Cardiac fibroblast (primary cell): Measurements from ENCODE around the gene IRS2.

ENCODE experiments used
- DNase-seq, 2 donors: peaks; one replicate each; pipeline versions ENCODE4 v3.0.0 to v3.0.0-alpha.2; 2010; ENCODE audit warnings: low read depth in 2 of 2
- H3K4me3 ChIP-seq, 2 donors: replicated peaks in 1 of 2; 1 replicate in 1 of 2; 2 replicates in 1 of 2; pipeline ENCODE4 v1.5.1; 2011; ENCODE audit warnings: low read depth in 2 of 2, low read length in 2 of 2, mild to moderate bottlenecking in 2 of 2, moderate library complexity in 1 of 2
- CTCF ChIP-seq: IDR thresholded peaks from one replicate; pipeline ENCODE4 v1.5.1; 2011; ENCODE audit warnings: low read depth, mild to moderate bottlenecking, low read length, inconsistent platforms

IRS2 gene

GRCh38 chr13:109751477-109751876 is 34.9 kb downstream of the IRS2 start:
- H3K4me3 ChIP-seq, result no peak overlapping the region
- TF ChIP-seq CTCF, result no peak
- DNase-seq, result no peak

GRCh38 chr13:109750221-109750775 is 36.1 kb downstream of the IRS2 start:
- H3K4me3 ChIP-seq, result no peak overlapping the region
- no peak for DNase-seq
- TF ChIP-seq CTCF, result no peak

GRCh38 chr13:109749365-109749764 is 37.0 kb downstream of the IRS2 start:
- no peak for DNase-seq
- no peak overlapping the region for H3K4me3 ChIP-seq
- no peak for TF ChIP-seq CTCF

GRCh38 chr13:109748677-109749076 is 37.7 kb downstream of the IRS2 start:
- no peak for TF ChIP-seq CTCF
- H3K4me3 ChIP-seq, result no peak overlapping the region
- no peak for DNase-seq

- no peak overlapping the region for H3K4me3 ChIP-seq
- DNase-seq, result no peak
- TF ChIP-seq CTCF, result no peak
These were observed 38.9 kb downstream of the IRS2 start for GRCh38 chr13:109747524-109747923.

GRCh38 chr13:109746364-109746763 is 40.0 kb downstream of the IRS2 start:
- TF ChIP-seq CTCF, result no peak
- no peak for DNase-seq
- no peak overlapping the region for H3K4me3 ChIP-seq

- TF ChIP-seq CTCF, result no peak
- no peak for DNase-seq
- no peak overlapping the region for H3K4me3 ChIP-seq
These were observed 40.7 kb downstream of the IRS2 start for GRCh38 chr13:109745702-109746101.
